GM19025 (cell line): ENCODE results near the gene RASSF4.

Experiments
- ATAC-seq: cut with Tn5 transposase; IDR thresholded peaks from one replicate; pipeline ENCODE4 v1.9.1; 2021; ENCODE audit warnings: mild to moderate bottlenecking, low read depth, moderate library complexity; ENCODE audit not compliant: unreplicated experiment

The RASSF4 gene

DNA sequence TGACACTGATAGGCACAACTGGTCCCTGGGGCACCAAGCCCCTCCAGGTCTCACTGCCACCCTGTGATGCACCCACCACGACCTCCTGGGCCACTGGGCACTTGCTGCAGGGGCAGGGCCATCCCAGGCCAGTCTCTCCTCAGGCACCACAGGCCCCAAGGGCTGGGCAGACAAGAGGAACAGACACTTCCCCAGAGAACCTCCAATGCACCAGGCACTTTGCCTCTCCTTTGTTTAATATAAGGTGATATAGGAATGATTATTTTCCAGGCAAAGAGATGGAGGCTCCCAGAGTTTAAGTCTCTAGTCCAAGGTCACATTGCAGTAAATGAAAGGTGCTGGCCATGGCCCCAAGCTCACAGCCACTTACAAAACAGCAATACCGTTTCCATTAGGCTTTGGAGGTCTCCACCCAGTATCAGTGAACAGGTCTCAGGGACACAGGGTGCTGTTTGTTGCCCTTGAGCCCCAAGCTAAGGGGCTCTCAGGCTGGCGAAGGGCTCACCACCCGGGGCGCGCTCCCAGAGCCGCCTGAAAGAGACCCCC lies 14.6 kb downstream of the RASSF4 start:
- ATAC-seq: no peak

DNA sequence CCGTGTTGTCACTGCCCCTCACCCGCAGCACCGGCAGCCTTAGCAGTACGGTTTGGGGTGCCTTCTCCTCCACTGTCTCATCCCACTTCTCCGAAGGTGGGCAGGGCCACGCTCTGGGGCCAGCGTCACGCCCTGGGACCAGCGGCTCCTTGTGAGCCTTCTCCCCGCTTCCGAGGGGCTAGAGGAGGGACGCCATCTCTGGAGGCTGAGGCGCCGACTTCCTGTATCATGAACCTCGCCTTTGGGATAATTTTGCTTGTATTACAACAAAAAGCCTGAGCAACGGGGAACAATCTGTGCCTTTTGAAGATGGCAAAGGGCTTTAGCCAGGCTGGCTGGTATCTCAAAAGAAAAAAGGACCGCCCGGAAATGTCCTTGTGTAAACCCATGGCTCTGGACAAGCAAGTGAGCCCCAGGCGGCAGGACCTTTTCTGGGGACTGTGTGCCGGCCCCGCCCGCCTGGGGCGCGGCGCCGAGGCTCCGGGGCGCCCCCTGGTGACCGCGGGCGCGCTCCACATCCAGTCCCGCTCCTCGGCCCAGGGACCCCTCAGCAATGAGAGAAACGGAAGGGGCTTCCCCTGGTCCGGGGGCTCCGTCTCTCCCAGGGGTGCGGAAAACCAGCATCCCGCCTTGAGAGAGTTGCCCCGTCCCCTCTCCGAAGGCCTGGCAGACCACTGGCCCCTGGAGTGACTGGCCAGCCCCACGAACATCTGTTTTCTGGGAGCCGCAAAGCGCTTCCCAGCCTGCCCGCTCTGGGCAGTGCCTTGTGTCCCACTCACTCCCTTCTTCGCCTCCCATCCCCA lies 15.2 kb downstream of the RASSF4 start:
- peak; percentile 66 for ATAC-seq

- ATAC-seq: no peak
These were observed 16.1 kb downstream of the RASSF4 start for GRCh38 chr10:44975431-44976331.

DNA sequence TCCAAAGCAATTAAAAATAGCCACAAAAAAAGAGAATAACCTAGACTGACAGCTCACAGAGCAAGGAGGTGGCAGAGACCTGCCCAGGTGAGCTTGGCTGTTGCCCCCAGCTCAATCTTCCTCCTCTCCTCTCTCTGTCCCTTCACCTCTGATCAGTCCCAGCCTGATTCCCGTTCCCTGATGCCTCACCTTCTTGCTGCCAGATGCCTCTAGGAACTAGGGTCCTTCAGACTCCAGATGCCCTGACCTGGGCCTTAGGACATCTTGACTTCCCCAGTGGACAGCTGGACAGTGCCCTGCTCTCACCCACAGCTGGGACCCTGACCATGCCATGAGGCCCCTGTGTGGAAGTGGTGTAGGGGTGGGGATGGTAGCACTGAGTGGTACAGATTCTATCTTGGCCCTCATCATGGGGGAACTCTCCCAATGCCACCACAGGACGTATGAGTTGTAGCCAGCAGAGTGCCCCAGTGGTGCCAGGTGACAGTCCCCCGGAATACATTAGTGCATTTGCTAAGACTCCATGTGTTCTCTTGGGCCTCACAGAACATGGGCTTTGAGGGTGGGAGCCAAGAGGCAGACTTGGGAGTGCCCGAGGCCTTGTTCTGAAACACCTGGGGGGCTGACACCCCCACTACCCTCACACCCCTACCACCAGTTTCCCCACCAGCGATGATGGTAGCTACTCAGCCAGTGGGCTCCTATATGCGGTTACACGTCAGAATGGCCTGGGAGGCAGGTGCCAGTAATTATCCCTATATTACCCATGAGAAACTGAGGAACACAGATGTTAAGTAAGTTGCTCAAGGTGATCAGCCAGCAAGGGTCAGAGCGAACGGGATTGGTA lies 17.0 kb downstream of the RASSF4 start:
- no peak for ATAC-seq

- no peak for ATAC-seq
These were observed 17.9 kb downstream of the RASSF4 start for GRCh38 chr10:44977287-44978212.

DNA sequence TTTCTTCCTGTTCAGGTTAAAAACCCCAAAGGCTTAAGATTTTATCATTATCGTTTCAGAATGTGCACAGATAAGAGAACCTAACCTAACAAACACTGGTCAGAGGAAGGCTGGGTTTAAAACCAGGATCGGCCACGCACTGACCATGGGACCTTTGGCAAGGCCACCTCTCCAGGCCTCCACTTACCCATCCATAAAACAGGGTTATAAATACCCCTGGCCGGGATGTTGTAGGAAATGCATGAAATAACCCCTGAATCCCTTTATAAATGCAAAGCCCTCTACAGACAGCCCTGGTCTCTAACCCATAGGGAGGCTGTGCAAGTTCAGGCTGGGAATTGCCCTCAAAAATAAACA lies 18.6 kb downstream of the RASSF4 start:
- no peak for ATAC-seq

- no peak for ATAC-seq
These were observed 19.1 kb downstream of the RASSF4 start, which contains the start of gene DEPP1 for GRCh38 chr10:44978570-44979280. TSS of gene DEPP1 (minus strand) at chr10:44978809. CDS start at chr10:44978030, 779 bp downstream.

DNA sequence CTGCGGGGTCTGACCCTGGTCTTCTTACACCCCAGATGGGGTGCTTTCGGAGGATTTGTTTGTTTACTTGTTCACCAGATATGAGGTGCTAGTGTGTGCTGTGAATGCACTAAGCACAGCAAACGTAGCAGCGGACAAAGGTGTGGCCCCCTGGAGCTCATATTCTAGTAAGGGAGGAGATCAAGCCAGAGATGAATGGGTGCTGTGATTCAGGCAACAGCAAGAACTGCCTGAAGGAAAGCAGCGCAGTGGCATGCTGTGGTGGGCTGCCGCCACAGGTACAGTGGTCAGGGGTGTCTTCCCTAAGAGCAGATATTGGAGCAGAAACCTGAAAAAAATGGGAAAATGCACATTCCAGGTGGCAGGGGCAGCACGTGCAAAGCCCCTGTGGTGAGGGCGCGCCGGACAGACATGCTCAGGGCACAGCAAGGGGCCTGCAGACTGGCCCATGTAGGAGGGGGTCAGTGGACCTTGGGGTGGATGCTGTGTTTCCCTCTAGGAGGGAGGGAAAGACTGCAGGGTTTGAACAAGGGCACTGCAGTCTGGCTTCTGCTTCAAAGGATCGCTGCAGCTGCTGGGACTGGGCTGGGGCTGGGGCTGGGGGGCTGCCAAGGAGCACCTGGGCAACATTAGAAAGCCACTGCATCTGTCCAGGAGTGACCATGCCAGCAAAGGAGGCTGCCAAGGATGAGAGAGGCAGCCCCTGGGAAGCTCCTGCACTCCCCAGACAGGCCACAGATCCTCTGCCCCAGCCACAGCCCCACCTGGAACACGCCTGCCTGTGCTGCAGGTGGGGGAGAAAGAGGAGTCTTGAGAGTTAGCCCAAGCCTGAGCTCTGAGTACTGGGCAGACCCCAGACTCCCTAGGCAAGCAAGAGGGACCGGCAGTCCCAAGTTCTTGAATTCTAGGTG lies 19.9 kb downstream of the RASSF4 start:
- no peak for ATAC-seq

GRCh38 chr10:44980309-44981171 lies 20.9 kb downstream of the RASSF4 start:
- no peak for ATAC-seq

DNA sequence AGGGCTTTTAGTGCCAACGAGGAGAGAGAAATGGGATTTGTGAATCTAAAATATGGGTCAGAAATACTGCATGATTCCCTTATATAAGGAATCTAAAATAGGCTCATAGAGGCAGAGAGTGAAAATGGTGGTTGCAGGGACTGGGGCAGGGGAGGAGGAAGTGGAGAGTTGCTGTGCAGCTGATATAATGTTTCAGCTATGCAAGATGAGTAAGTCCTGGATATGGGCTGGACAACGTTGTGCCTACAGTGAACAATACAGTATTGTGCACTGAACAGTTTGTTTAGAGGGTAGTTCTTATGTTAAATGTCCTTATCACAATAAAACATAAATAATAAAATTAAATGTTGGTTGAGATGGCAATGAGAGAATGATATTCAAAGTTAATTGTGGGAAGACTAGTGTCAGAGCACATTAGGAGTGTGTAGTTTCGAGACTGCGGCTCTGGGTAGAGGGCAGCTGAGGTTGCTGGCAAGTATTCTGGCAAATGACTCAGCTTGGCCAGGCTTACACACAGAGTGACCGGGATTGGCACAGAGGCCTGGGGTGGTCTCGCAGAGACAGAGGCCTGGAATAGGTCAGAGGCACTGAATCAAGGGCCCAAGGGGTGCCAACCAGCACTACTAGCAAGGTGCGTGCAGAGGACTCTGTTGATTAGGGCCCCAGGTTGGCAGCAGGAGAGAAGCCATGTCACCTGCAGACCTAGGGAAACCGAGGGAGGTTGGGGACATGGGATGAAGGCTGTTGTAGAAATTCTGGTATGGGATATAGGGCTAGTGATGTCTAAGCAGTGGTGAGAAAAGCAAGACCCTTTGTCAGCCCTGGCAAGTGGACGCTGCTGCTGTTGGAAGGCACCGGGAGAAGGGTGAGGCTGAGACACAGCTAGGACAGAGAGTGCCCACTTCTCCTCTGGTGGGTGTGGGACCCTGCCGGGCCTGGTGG lies 21.8 kb downstream of the RASSF4 start:
- peak; percentile 37 for ATAC-seq

- ATAC-seq: no peak
These were observed 22.5 kb downstream of the RASSF4 start for GRCh38 chr10:44982114-44982460.

- no peak for ATAC-seq
These were observed 22.9 kb downstream of the RASSF4 start for GRCh38 chr10:44982496-44982895.

DNA sequence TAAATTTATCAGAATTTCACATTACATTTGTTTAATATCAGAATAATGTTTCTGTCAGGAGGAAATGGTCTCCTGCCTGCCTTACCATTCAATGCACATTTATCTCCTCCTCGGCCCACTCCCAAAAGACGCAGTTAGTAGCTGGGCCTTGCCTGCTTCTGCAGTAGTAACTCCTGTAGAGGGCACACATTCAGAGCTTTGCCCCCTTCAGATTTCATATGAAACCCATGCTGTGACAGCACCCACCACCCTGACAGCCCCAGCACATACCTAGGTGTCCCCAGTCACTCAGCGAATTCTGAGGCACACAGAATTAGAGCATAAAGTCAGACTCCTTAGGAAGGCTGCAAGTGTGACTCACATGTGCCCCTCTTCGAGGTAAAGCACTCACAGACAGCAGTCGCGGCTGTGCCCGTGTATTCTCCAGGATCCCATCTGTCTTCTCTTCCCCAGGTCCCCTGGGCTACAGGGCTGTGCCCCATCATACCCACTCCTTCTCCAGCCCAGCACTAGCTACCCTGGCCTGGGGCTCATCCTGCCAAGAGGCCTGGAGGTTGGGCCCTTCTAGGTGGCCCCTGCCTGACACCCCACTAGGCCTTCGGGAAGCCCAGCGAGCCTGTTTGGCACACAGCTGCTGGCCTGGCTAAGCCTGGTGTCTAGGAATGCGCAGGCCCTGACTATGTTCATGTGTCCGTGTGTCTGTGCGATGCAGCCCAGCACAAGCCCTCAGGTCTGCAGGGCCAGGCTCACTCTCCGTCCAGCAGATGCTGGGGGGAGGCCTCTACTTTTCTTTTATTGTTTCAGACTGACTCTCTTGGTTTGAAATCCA lies 23.7 kb downstream of the RASSF4 start:
- no peak for ATAC-seq

DNA sequence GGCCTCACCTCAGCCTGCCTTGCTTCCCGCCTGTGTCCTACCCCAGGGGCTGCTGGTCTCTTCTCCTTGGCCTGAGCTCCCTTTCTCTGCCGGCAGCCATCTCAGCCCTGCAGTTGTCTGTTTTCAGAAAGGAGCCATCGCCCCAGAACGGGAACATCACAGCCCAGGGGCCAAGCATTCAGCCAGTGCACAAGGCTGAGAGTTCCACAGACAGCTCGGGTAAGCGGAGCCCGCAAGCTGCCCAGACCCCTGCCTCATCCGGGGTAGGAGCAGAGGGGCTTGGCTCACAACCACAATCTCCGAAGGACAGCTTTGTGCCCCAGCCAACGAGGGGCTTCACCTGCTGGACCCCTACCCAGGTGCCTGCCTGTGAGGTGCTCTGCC lies 24.3 kb downstream of the RASSF4 start:
- ATAC-seq: no peak

- ATAC-seq: no peak
These were observed 25.1 kb downstream of the RASSF4 start for GRCh38 chr10:44984671-44985101.
